Coronary artery (tissue), 2 donors: ENCODE measurements around the gene SORBS2.

Experiments used
- DNase-seq: peaks from one replicate; pipeline ENCODE4 v3.0.0-alpha.2; 2017; ENCODE audit warnings: low spot score
- H3K27ac ChIP-seq, 2 donors: fragments of 200-600 bp; sonication (generic); one replicate each; pipeline ENCODE4 v1.5.1; 2016 to 2019
- H3K4me3 ChIP-seq: fragments of 200-600 bp; sonication (generic); 2 replicates; pipeline ENCODE4 v1.5.1; 2016; ENCODE audit warnings: mild to moderate bottlenecking, moderate library complexity
- CTCF ChIP-seq: fragments of 200-600 bp; sonication (generic); IDR thresholded peaks from one replicate; pipeline ENCODE4 v1.5.1; 2019; ENCODE audit warnings: antibody characterized with exemption

The SORBS2 gene

GRCh38 chr4:185570727-185571126 is 241.3 kb downstream of the SORBS2 start:
- H3K27ac ChIP-seq, result peak overlapping the region; percentile 93 to 96
- no peak overlapping the region for H3K4me3 ChIP-seq
- no peak for TF ChIP-seq CTCF
- no peak for DNase-seq

- peak; percentile 85 for DNase-seq
- H3K4me3 ChIP-seq, result peak overlapping the region; percentile 26
- peak overlapping the region; percentile 93 to 96 for H3K27ac ChIP-seq
- TF ChIP-seq CTCF, result no peak
Observed at GRCh38 chr4:185567381-185568376, 244.3 kb downstream of the SORBS2 start.

- H3K27ac ChIP-seq, result peak overlapping the region; percentile 93 to 96
- DNase-seq, result peak; percentile 84
- TF ChIP-seq CTCF, result no peak
- peak overlapping the region; percentile 11 for H3K4me3 ChIP-seq
Observed at GRCh38 chr4:185566972-185567371, 245.0 kb downstream of the SORBS2 start.

GRCh38 chr4:185566425-185566824 is 245.6 kb downstream of the SORBS2 start:
- H3K4me3 ChIP-seq, result peak overlapping the region; percentile 11
- TF ChIP-seq CTCF, result no peak
- no peak for DNase-seq
- H3K27ac ChIP-seq, result peak overlapping the region; percentile 93 to 96

GRCh38 chr4:185565696-185566095 is 246.3 kb downstream of the SORBS2 start:
- no peak for DNase-seq
- Histone ChIP-seq H3K27ac (peak overlapping the region; percentile 84 to 96), H3K4me3 (no peak overlapping the region)
- no peak for TF ChIP-seq CTCF

GRCh38 chr4:185564349-185564748 is 247.6 kb downstream of the SORBS2 start:
- no peak for TF ChIP-seq CTCF
- DNase-seq, result no peak
- Histone ChIP-seq H3K4me3 (no peak overlapping the region), H3K27ac (no peak overlapping the region)

- no peak for TF ChIP-seq CTCF
- no peak for DNase-seq
- Histone ChIP-seq H3K4me3 (no peak overlapping the region), H3K27ac (no peak overlapping the region)
Observed at GRCh38 chr4:185562531-185562930, 249.5 kb downstream of the SORBS2 start.
